Right ventricle myocardium inferior (tissue), 1 donor: ENCODE results near the gene PET100. TPM values are rescaled to one million over a fixed set of nuclear protein-coding genes. Genes with fewer than 3 reads are reported as not detected.

ENCODE experiments used
- ATAC-seq: fragments of 200-7000 bp; cut with Tn5 transposase; one replicate; pipeline ENCODE4 v1.9.1; 2020; ENCODE audit warnings: mild to moderate bottlenecking, moderate library complexity
- DNase-seq: peaks from one replicate; pipeline ENCODE4 v3.0.0; 2021; ENCODE audit errors: missing footprints
- intact Hi-C: fragments of 100-400 bp; cut with DNase I; formaldehyde crosslinking; loops from one replicate; pipeline ENCODE4 v1.11.0; 2022
- total RNA-seq: library from RNA; stranded (reverse); fragmentation: NEBNext Ultra II Directional; extraction: Animal tissue kit (Norgen Biotek cat#: 25700); gene quantifications from one replicate; pipeline ENCODE4 v1.2.1, GENCODE V29; 2021
- donor health status: DM: no; HTN: yes; CAD: no; lungs with severe emphysema.

The PET100 gene
- total RNA-seq, 1 donor from 2014 or later, result 205 TPM

GRCh38 chr19:7627166-7627565 lies 2.4 kb upstream of the PET100 start:
- ATAC-seq (no peak), DNase-seq (no peak)
- intact Hi-C loops, result loop anchor here (5.0 kb wide), 1 partner anchor 90 kb away; the partner anchor contains the start of gene PNPLA6

- ATAC-seq, result no peak
- intact Hi-C loops, result loop anchor here (5.0 kb wide), 1 partner anchor 91 kb away; the partner anchor contains the start of gene PNPLA6
- no peak for DNase-seq
Observed at GRCh38 chr19:7628589-7629311, 843 bp upstream of the PET100 start.

GRCh38 chr19:7631577-7631976 lies 2.0 kb downstream of the PET100 start:
- ATAC-seq (no peak), DNase-seq (no peak)
- intact Hi-C loops, result no loop called here

GRCh38 chr19:7632340-7633203 lies 3.0 kb downstream of the PET100 start:
- intact Hi-C loops, result no loop called here
- DNase-seq (no peak), ATAC-seq (no peak)

- no peak for DNase-seq
- intact Hi-C loops, result no loop called here
- ATAC-seq, result no peak
Observed at GRCh38 chr19:7633698-7634097, 4.1 kb downstream of the PET100 start, which contains the start of gene PCP2. PCP2 (minus strand) TSS chr19:7633719; CDS start chr19:7633457, 262 bp downstream.

- DNase-seq, result no peak
- intact Hi-C loops, result no loop called here
- ATAC-seq, result no peak
Observed at GRCh38 chr19:7635670-7636069, 6.1 kb downstream of the PET100 start.

GRCh38 chr19:7636317-7636690 lies 6.7 kb downstream of the PET100 start:
- intact Hi-C loops, result no loop called here
- DNase-seq (no peak), ATAC-seq (no peak)

- intact Hi-C loops, result no loop called here
- peak; percentile 92 for DNase-seq
Observed at GRCh38 chr19:7636691-7637373, 7.2 kb downstream of the PET100 start, which contains the start of gene STXBP2. STXBP2 (plus strand) TSS chr19:7637110; CDS start chr19:7637150, 40 bp downstream.

GRCh38 chr19:7637374-7638256 lies 8.0 kb downstream of the PET100 start:
- ATAC-seq (peak; percentile 53), DNase-seq (peak; percentile 91)
- intact Hi-C loops, result no loop called here

More at GRCh38 chr19:7636691-7637373, 7.2 kb downstream of the PET100 start, which contains the start of gene STXBP2:
- ATAC-seq, result peak; percentile 59

GRCh38 chr19:7638802-7639465 lies 9.3 kb downstream of the PET100 start:
- intact Hi-C loops, result no loop called here
- DNase-seq (no peak), ATAC-seq (no peak)

- no peak for ATAC-seq
- DNase-seq, result no peak
- intact Hi-C loops, result no loop called here
Observed at GRCh38 chr19:7639863-7640348, 10.3 kb downstream of the PET100 start.

GRCh38 chr19:7640803-7641202 lies 11.2 kb downstream of the PET100 start:
- no peak for DNase-seq
- ATAC-seq, result no peak
- intact Hi-C loops, result no loop called here

- ATAC-seq, result no peak
- no peak for DNase-seq
- intact Hi-C loops, result no loop called here
Observed at GRCh38 chr19:7641290-7642276, 12.0 kb downstream of the PET100 start.

- intact Hi-C loops, result no loop called here
- no peak for ATAC-seq
- peak; percentile 17 for DNase-seq
Observed at GRCh38 chr19:7642295-7643030, 12.9 kb downstream of the PET100 start.

- DNase-seq, result peak; percentile 39
- no peak for ATAC-seq
- intact Hi-C loops, result no loop called here
Observed at GRCh38 chr19:7643031-7643415, 13.4 kb downstream of the PET100 start.
